Spleen (tissue), 7 donors: Measurements from ENCODE around the gene ZNF662.

Experiments
- POLR2A ChIP-seq, 3 donors: fragments of 450-650 bp; IDR thresholded peaks; one replicate each; pipeline ENCODE4 v1.5.1; 2017; ENCODE audit warnings: antibody characterized with exemption in 3 of 3, mild to moderate bottlenecking in 1 of 3
- POLR2AphosphoS5 ChIP-seq, 3 donors: sonication (generic); formaldehyde crosslinking; IDR thresholded peaks; one replicate each; pipeline ENCODE4 v1.5.1; 2017; ENCODE audit warnings: antibody characterized with exemption in 3 of 3
- TF ChIP-seq, protein P1 (sequence below), 11 experiments: fragments of 200-600 bp in 7 of 11; fragments of 450-650 bp in 4 of 11; sonication (generic) in 4 of 11; IDR thresholded peaks in 8 of 11; conservative IDR thresholded peaks in 3 of 11; 1 replicate in 7 of 11; 2 replicates in 4 of 11; pipeline versions ENCODE4 v1.4.0 to v1.8.0; 2016 to 2021; ENCODE audit warnings: antibody characterized with exemption in 11 of 11, inconsistent platforms in 4 of 11, mild to moderate bottlenecking in 1 of 11
- donor health status: DM: no; HTN: no; CAD: no; lungs with moderate emphysema.
- donor health status: DM: no; HTN: no; CAD: no.
- donor health status: DM: no; HTN: no; CAD: no.

- TF ChIP-seq, protein P1, sequence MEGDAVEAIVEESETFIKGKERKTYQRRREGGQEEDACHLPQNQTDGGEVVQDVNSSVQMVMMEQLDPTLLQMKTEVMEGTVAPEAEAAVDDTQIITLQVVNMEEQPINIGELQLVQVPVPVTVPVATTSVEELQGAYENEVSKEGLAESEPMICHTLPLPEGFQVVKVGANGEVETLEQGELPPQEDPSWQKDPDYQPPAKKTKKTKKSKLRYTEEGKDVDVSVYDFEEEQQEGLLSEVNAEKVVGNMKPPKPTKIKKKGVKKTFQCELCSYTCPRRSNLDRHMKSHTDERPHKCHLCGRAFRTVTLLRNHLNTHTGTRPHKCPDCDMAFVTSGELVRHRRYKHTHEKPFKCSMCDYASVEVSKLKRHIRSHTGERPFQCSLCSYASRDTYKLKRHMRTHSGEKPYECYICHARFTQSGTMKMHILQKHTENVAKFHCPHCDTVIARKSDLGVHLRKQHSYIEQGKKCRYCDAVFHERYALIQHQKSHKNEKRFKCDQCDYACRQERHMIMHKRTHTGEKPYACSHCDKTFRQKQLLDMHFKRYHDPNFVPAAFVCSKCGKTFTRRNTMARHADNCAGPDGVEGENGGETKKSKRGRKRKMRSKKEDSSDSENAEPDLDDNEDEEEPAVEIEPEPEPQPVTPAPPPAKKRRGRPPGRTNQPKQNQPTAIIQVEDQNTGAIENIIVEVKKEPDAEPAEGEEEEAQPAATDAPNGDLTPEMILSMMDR (IDR thresholded peaks at IDR 0.05 in 8 of 11, conservative IDR thresholded peaks at IDR 0.05 in 3 of 11) = no peak
- TF ChIP-seq POLR2A (IDR thresholded peaks at IDR 0.05) (no peak), POLR2AphosphoS5 (IDR thresholded peaks at IDR 0.05) (no peak)
These were observed 28.2 kb downstream of the ZNF662 start for GRCh38 chr3:42934111-42934510.
